Lower leg skin (tissue), 4 donors: ENCODE measurements around the gene ADCY10. TPM values are rescaled to one million over a fixed set of nuclear protein-coding genes. Genes with fewer than 3 reads are reported as not detected.

ENCODE experiments used
- DNase-seq, 2 donors: peaks; one replicate each; pipeline ENCODE4 v3.0.0-alpha.2; 2019; ENCODE audit warnings: low spot score in 2 of 2
- H3K4me3 ChIP-seq: fragments of 200-600 bp; sonication (generic); 2 replicates; pipeline ENCODE4 v1.5.1; 2017; ENCODE audit warnings: mild to moderate bottlenecking, low read depth; ENCODE audit not compliant: poor library complexity, severe bottlenecking
- POLR2A ChIP-seq, 2 donors: fragments of 450-650 bp; IDR thresholded peaks; one replicate each; pipeline ENCODE4 v1.6.1; 2016 to 2017; ENCODE audit warnings: antibody characterized with exemption in 2 of 2, mild to moderate bottlenecking in 1 of 2, moderate library complexity in 1 of 2
- WGBS, 2 donors: methylation state at CpG; one replicate each; pipeline ENCODE4 v1.1.5; 2018; 5-methylcytosine and 5-hydroxymethylcytosine counted together
- intact Hi-C: fragments of 100-400 bp; cut with DNase I; formaldehyde crosslinking; loops from one replicate; pipeline ENCODE4 v1.15.0; 2023; ENCODE audit warnings: low total_unique reads
- total RNA-seq, 4 donors: library from RNA; depleted of rRNA; stranded (reverse); fragments of >200 nt; gene quantifications; one replicate each; pipeline ENCODE4 v1.1.0, GENCODE V29; 2016
- TF ChIP-seq, protein P1 (sequence below), 3 donors: fragments of 450-650 bp; IDR thresholded peaks; one replicate each; pipeline ENCODE4 v1.5.1; 2016; ENCODE audit warnings: antibody characterized with exemption in 3 of 3, mild to moderate bottlenecking in 3 of 3, moderate library complexity in 2 of 3

Gene ADCY10
- total RNA-seq, 4 donors from 2014 or later, result 0.07 to 0.10 TPM; not detected in 2

DNA sequence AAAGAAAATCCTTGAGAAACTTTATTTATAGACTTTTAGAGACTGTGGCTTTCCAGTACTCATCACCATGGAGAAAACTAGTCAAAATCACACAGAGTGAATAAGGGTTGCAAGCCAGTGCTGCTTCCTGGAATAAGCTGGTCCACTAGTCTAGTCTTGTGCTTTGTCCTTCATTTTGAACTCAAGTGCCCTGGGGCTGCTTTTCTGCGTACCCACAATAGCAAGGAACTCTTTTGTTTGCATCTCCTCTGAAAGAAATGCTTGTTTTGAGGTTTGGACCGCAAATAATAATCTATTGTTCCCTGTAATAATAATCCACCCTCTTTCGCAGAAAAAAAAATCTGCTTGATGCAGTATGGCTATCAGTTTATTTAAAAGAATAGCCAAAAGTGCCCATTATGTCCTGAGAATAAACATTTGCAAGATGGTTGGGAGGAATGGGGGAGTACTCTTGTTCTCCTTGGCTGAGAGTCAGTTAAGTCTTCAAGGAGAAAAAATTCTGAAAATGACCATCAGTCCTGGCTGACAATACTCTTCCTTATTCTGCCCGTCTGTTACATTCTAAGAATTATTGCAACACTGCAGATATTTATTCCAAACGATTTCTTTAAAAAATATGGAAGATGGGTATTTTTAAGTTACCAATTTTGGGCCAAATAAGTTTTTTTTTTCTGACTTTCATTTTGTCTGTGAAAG is 150.3 kb downstream of the ADCY10 start:
- no peak overlapping the region for H3K4me3 ChIP-seq
- TF ChIP-seq, protein P1, sequence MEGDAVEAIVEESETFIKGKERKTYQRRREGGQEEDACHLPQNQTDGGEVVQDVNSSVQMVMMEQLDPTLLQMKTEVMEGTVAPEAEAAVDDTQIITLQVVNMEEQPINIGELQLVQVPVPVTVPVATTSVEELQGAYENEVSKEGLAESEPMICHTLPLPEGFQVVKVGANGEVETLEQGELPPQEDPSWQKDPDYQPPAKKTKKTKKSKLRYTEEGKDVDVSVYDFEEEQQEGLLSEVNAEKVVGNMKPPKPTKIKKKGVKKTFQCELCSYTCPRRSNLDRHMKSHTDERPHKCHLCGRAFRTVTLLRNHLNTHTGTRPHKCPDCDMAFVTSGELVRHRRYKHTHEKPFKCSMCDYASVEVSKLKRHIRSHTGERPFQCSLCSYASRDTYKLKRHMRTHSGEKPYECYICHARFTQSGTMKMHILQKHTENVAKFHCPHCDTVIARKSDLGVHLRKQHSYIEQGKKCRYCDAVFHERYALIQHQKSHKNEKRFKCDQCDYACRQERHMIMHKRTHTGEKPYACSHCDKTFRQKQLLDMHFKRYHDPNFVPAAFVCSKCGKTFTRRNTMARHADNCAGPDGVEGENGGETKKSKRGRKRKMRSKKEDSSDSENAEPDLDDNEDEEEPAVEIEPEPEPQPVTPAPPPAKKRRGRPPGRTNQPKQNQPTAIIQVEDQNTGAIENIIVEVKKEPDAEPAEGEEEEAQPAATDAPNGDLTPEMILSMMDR (IDR thresholded peaks at IDR 0.05), result no peak
- no peak for TF ChIP-seq POLR2A (IDR thresholded peaks at IDR 0.05)
- 57 to 58% methylated on average over 5 of the region's 5 CpGs for WGBS, 2 donors
- DNase-seq, result no peak
- intact Hi-C loops, result no loop called here

GRCh38 chr1:167762061-167762746 is 151.7 kb downstream of the ADCY10 start:
- no peak for TF ChIP-seq POLR2A (IDR thresholded peaks at IDR 0.05)
- TF ChIP-seq, protein P1 (IDR thresholded peaks at IDR 0.05), result no peak
- intact Hi-C loops, result no loop called here
- WGBS, 2 donors, result 82 to 89% methylated on average over 8 of the region's 8 CpGs
- DNase-seq, result no peak
- no peak overlapping the region for H3K4me3 ChIP-seq

- intact Hi-C loops, result no loop called here
- no peak overlapping the region for H3K4me3 ChIP-seq
- TF ChIP-seq, protein P1 (IDR thresholded peaks at IDR 0.05), result no peak
- TF ChIP-seq POLR2A (IDR thresholded peaks at IDR 0.05), result no peak
- no peak for DNase-seq
- WGBS, 2 donors, result 50 to 77% methylated on average over 2 of the region's 2 CpGs
Observed at GRCh38 chr1:167761400-167761799, 152.5 kb downstream of the ADCY10 start.

Other genes starting within 250 kb of the ADCY10 start
- gene MPZL1, start 192.2 kb downstream of the ADCY10 start, total RNA-seq, result 10 to 100 TPM; 24.9 to 54.6 (median 30.9) TPM
- gene DCAF6, start 22.5 kb upstream of the ADCY10 start, total RNA-seq, result 10 to 100 TPM; 31.9 to 57.7 (median 50.4) TPM
- 10 to 100 TPM; 12.1 to 33.7 (median 26.0) TPM for gene MPC2, start 22.9 kb upstream of the ADCY10 start, total RNA-seq
- gene GPR161, start 222.8 kb upstream of the ADCY10 start, total RNA-seq, result 1 to 10 TPM in 3 of 4 donors, under 1 TPM in 1; 0.97 to 5.9 (median 1.6) TPM